AML-193 (cell line): ENCODE results near the gene CLMP.
A peak's percentile ranks its signal among the peaks of the same experiment; 100 is the strongest.
"Not testable (repeated sequence)": the region's sequence is repeated elsewhere in the genome, so short reads cannot be mapped to it uniquely, and the experiment has no call there.

ENCODE experiments used
- DNase-seq, 2 experiments: peaks; one replicate each; lab custom pipeline; 2025; lab: John Stamatoyannopoulos, UW

The CLMP gene

DNA sequence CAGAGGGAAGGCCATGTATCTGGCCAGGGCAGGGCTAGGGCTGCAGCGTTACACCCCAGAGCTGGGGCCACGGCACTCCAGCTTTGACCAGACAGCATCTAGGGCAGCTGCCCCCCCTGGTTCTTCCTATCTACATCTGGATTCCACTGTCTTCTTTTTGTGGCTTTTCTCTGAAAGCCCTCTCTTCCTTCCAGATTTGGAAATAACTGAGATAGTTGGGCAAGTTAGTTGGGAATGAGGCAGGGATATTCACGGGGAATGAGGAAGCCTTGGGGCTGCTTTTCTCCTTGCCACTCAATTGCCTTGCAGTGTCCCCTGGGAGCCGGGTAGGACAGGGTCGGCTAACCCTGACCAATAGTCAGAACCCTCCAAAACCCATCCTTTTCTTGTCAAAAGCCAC, 26.8 kb downstream of the CLMP start:
- no peak for DNase-seq

DNA sequence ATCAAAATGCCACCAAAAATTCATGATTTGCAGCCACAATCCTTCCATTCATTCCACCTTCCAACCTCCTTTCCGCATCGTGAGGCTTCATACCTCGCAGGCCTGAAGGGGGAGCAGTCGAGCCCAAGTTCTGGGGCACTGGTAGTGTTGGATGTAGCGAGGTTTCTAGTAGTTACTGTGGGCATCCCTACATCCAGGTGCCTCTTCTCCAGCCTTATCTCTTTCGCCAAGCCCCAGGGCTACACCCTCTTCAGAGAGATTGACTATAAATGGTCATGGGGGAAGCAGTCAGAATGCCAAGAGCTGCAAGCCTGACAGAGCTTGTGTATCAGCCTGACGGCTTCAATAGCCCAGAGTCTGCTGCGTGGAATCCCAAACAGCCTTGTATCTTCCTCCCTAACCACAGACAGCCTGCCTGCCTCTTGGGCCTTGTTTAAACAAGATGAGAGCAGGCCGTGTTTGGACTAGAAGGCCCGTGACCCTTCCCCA, 28.9 kb downstream of the CLMP start:
- peak in 1 of 2 experiments; percentile 2 for DNase-seq

DNA sequence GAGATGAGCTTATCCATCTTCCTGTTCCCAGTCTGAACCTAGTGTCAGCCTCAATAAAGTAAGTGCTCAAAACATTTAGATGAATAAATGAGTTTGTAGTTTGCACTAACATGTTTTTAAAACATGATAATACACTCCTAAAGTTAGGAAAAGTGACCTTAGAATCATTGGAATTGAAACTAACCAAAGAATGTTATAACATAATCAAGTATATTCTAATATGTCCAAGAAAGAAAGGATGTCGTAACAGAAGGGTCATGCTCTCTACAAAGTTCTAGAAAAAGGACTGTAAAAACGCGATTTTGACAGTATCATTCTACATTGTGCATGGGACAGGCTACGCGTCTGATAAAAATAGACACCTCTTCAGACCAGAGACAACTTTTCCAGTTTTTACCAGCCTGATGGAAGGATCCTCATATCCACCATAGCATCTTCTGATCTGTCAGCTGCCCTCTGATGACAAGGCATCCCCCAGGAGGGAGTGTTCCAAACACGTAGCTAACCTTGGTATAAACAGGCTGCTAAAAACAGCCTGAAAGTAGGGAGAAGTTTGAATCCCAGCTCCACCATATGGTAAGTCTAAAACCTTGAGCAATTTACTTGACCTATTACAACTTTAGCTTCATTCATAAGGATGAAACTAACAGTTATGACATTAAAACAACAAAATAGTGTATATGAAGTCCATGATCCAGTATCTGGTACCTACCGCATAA, 30.2 kb downstream of the CLMP start:
- DNase-seq, result no peak

DNA sequence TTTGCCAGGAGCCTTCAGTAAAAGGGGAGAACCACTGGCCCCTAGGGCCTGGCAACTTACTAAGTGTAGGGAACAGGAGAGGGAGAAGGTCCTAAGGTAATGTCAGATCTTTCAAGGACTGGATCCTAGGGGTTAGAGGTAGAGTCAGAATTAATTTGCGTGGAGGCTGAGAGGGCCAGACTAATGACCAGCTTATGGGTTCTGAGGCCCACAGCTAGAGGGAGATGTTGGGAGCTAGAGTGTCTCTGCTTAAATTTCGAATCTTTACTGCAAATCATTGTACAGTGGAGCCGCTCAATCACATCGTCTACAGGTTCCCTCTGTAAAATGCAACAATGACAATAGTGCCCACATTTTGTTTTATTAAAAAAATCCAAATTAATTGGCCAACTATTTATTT, 31.4 kb downstream of the CLMP start:
- DNase-seq, result no peak

DNA sequence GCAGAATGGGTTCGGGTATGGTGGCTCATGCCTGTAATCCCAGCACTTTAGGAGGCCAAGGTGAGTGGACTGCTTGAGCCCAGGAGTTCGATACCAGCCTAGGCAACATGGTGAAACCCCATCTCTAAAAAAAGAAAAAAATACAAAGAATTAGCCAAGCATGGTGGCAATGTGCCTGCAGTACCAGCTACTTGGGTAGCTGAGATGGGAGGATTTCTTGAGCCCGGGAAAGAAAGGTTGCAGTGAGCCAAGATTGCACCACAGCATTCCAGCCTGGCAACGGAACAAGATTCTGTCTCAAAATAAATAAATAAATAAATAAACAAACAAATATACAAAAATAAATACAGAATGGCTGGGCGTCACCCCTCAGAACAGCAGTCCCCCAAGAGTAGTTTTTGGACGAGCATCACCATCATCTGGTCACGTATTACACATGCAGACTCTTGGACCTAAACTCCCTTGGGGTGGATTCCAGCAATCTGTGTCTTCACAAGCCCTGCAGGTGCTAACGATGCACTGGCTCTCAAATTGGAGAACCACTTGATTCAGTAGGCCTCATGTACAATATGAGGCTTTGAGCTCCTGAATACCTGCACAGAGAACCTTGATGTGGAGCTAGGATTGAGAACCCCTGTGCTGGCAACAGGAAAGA, 33.5 kb downstream of the CLMP start:
- no peak for DNase-seq

DNA sequence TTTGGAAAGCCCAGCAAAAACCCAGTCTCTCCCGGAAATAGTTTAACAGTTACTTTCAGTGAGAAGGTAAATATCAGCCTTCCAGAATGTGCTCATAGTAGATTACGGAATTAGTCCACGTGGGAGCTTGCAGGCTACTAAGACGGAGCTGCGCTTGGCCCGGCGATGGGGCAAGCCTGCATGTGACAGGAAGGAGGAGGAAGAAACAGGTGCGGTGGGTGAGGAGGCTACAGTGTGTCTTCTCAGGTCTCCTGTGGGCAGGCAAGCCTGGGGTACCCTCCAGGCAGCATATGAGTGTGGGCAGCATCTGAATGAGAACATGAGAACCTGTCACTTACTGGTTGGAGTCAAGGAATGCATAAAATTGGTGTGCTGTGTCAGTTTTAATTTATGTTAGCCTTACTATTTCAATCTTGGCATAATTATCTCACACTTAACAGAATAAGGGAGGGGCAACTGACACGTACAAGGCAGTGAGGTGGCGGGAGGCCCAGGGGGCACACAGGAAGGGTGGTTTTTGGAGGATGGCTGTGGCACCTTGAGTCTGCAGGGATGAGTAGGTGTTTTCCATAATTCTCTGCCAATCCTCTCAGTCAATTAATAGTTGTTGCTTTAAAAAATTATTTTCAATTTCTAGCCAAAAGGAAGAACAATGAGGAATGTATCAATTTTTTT, 35.7 kb downstream of the CLMP start:
- no peak for DNase-seq

DNA sequence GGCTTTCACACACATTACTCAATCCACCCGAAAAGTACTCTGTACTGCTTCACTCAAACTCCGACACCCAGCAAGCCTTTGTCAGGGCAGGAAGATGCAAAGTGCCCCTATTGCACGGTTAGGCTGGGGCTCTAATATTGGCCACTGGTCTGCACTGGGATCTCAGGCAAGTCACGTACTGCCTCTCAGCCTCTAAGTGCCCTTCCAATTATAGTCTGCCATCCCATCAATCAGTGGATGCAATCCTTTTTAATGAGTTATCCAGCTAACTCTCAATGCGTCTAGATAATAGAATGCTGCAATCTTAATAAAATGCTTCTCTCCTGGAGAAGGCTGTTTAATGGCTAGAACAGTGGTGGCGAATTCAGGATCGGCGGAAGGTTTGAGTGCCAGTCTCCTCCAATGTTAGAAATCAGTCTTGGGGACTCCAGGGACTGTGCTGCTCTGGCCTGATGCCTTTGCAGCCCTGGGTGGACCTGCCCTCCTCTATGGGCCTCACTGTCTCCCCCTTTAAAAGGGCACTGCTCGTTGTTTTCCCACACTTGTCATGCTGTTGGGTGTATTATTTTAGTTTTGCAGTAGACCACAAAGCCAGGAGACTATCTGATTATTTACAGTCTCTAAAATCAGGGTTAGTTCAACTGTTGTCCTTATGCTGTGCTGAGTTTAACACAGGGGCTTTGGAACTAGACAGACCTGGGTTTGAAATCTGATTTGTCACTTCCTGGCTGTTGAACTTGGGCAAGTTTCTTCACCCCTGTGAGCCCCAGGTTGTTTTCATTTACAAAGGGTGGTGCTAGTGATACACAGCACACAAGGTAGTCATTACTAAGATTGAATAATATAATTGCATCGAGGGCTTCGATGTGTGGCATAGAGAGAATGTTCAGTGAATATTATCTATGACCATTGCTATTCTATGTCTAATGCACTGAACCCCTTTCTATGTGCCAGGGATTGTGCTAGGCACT, 36.7 kb downstream of the CLMP start:
- DNase-seq, result no peak

DNA sequence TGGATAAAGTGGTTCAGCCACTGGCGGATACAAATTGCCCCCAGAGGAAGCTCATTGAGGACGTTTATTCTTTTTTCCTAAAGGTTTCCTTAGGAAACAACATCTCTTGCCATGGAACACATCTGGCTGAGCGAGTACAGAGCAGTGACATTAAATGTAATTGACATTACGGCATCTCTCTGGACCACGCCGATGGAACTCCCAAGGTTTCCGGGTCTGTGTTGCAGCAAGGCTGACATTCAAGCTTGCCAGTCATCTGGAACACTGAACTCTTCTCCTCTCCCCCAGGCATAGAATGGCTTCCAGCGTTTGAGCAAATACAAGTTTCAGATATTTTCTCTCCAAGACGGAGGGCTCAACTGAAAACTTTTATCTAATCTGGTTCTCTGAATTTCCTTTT, 42.1 kb downstream of the CLMP start:
- no peak for DNase-seq

DNA sequence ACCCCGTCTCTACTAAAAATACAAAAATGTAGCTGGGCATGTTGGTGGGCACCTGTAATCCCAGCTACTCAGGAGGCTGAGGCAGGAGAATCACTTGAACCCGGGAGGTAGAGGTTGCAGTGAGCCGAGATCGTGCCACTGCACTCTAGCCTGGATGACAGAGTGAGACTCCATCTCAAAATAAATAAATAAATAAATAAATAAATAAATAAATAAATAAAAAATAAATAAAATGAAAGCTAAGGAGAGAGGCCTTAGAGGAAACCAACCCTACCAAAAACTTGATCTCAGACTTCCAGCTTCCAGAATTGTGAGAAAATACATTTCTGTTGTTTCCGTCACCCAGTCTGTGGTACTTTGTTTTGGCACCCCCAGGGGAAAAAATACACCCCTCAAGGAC, 42.7 kb downstream of the CLMP start:
- DNase-seq, result not testable (repeated sequence)

DNA sequence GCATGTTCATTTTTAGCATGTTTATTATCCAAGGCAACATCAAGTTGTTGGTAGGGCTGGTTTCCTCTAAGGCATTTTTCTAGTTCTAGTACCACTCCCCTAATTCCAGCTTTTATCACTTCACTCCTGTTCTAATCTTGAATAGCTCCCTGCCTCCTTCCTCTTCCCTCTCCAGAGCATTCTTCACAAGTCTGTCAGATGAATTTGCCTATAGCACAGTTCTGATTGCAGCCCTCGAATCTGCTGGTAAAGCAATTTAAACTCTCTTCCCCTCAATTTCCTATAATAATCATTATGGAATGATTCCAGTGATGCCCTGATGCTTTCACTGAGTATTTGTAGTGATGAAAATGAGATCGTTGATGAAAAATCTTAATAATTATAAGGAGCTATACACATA, 43.3 kb downstream of the CLMP start:
- no peak for DNase-seq

DNA sequence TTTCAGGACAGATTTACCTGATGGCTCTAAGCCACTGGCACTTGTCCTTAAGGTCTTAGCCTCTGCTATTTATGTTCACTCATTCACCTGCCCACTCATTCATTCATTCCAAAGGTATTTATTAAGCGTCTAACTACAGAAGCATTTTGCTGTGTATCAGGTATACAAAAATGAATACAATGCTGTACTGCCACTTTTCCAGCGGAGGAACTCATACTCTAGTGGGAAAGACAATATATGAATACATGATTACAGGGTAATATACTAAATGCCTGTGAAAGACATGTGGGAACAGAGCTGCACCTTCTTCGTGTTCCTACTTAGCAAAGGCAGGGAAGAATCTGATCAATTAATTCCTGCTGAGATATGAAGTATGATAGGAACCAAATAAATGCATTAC, 43.7 kb downstream of the CLMP start:
- no peak for DNase-seq

DNA sequence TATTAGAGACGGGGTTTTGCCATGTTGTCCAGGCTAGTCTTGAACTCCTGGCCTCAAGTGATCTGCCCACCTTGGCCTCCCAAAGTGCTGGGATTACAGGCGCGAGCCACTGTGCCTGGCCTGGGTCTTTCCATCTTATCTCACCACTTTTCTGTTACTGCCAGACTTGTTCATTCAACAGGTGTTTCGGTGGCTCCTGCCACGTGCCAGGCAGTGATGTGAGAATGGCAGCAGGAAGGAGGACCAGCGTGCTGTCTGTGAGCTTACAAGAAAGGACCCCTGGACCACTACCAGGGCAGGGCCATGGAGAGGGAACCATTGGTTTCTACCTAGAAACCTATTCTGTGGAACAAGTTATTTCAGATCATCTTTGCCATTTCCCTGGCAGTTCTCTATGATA, 44.2 kb downstream of the CLMP start:
- no peak for DNase-seq

DNA sequence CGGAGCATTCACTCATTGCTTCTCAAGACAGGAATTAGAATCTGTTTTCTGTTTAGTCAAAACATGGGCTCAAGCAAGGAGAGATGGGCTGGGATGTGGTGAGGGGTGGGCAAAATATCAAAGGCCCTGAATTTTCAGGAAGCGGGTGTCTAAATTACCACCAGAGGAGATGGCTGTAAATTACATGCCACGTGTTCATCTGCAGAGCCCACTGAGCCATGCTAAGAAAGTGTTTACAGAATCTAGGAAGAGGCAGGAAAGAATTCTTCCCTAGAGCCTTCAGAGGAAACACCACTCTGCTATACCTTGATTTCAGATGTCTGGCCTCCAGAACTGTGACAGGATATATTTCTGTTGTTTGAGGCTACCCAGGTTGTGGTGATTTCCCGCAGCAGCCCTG, 46.1 kb downstream of the CLMP start:
- no peak for DNase-seq

DNA sequence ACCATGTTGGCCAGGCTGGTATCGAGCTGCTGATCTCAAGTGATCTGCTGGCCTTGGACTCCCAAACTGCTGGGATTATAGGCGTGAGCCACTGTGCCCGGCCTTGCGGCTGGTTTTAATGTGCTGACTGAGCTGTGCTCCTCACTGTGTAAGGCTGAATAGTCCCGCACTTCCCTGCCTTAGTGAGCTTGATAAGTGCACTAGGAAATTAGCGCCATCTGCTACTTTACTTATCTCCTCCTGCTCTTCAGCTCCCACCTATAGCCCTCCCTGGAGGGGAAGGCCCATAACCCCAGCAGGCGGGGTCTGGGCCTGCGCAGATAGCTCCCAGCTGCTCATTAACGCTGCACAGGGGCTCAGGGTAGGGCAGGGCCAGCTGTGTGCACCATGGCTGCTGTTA, 49.4 kb downstream of the CLMP start:
- no peak for DNase-seq

DNA sequence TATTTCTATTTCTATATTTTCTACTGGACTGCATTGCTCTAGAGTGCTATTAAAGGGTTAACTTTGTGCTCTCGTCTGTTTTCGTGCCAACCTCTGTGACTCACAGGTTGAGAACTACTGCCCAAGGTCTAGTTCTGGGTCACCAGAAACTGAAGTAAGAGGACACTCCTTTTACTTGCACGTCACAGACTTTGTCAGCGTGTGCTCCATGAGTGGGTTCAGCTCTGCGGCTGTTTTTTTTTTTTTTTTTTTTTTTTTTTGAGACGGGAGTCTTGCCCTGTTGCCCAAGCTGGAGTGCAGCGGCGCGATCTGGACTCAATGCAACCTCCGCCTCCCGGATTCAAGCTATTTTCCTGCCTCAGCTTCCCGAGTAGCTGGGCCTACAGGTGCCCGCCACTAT, 49.8 kb downstream of the CLMP start:
- DNase-seq, result no peak

DNA sequence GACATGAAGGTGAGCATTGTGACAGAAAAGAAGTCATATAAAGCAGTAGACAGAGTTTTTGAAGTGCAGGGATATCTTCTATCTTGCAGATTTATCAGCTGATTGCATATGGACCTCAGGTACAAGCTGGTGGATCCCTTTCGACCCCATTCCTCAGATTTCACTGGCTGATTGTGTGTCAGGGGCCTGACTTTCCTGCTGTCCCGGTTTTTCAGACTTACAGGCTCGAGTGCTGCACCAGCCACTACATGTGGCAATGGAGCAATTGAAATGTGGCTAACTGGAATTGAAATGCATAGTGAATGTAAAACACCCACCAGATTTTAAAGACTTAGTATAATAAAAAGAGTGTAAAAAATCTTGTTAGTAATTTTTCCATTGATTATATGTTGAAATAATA, 50.3 kb downstream of the CLMP start:
- no peak for DNase-seq

DNA sequence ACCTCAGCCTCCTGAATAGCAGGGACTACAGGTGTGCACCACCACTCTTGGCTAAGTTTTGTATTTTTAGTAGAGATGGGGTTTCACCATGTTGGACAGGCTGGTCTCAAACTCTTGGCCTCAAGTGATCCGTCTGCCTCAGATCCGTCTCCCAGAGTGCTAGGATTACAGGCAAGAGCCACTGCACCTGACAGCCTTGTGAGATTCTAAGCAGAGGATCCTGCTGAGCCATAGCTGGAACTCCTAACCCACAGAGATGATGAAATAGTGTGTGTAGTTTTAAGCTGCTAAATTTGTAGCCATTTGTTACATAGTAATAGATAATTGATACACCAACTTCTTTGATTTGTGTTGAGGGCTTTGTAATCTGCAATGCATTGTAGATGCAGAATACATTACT, 51.1 kb downstream of the CLMP start:
- DNase-seq, result no peak

DNA sequence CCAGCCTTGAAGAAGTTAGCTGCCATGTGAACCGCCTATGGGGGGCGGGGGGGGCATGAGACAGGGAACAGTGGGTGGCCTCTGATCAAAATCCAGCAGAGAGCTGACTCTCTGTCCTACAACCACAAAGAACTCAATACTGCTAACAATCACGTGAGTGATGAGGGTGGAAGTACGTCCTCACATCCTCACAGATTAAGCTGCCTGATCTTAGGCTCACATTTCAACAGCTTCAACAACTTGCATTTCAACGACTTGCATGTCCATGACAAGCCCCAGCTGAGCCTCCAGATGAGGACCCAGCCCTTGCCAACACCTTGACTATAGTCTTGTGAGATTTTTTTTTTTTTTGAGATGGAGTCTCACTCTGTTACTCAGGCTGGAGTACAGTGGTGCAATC, 51.6 kb downstream of the CLMP start:
- DNase-seq, result no peak

DNA sequence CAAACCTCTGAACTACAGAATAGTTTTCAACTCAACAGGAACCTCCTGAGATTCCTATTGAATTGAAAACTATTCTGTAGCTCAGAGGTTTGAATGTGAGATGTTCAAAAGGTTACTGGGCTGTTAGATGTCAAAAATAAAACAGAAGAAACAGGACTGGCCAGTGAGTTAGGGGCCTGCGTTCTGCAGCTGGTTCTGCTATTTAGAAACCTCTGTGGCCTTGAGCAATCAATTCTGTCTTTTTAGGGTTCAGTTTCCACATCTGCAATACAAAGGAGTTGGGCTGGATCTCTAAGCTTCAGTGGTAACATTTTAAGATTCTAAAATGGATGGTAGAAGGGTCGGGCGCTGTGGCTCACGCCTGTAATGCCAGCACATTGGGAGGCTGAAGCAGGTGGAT, 55.8 kb downstream of the CLMP start:
- DNase-seq, result no peak

DNA sequence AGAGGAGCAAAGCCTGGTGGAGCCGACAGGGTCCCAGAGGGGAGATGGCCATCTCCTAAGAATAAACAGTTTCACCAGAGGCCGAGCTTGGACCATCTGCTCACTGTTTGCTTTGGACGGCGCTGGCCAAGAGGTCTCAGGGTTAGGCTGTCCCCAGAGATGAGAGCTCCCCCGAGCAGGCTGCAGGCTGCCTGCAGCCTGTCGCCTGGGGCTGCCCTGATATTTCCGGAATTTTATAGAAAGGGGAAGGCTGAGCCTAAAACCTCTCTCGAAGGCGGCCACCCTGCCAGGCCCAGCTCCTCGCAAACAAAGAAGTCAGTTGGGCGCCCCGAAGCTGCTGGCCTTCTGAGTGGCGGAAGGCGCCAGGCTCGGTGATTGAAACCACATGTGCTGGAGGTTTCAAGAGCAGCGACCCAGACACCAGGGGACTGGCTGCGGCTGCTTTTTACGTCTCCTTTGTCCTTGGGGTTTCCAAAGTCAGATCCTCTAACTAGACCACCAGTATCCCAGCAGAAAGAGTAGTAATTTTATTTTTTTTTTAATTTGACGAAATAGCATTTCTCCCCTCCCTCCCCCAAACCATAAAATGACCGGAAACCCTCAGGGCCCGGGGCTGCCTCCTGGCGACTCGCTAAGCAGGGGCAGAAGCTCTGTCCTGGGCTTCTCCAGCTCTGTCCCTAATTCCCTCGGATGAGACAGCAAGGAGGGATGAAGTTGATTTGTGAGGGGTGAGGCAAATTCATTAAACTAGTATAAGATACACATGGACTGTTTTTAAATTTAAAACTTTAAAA, 57.4 kb downstream of the CLMP start:
- DNase-seq, result no peak

DNA sequence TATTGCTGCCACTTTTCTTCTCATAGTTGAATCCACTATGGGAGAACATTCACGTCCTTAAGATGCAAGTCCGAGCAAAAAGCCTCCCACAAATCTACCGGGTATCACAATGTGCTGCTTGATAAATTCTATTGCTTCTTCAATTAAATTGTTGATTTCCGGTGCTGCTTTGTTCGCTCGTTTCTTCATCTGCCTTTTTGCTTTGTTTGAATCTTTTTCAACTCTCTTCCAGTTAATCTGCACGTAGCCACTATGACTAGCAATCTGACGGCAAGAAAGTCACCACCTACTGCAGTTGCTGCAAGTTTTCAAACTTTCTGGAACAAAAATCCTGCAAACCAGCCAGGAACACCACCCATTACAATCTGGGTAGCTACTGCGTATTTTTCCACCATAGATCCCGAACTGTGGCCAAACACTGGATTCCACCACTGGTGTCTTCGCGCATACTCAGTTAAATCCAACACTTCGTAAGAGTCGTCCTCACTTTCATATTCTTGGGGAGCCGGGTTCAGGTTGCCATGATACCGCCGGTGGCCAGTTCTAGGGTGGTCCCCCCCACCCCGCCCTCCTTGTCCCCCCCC, 59.1 kb downstream of the CLMP start:
- DNase-seq, result no peak
